GM19328 (cell line): Measurements from ENCODE around the gene FHIP2A.
"Not testable (repeated sequence)": the region's sequence is repeated elsewhere in the genome, so short reads cannot be mapped to it uniquely, and the experiment has no call there.

Experiments used
- ATAC-seq: cut with Tn5 transposase; IDR thresholded peaks from one replicate; pipeline ENCODE4 v1.9.1; 2021; ENCODE audit warnings: mild to moderate bottlenecking, moderate library complexity; ENCODE audit not compliant: unreplicated experiment

FHIP2A gene

GRCh38 chr10:114856544-114857287 lies 35.1 kb downstream of the FHIP2A start:
- ATAC-seq, result no peak

DNA sequence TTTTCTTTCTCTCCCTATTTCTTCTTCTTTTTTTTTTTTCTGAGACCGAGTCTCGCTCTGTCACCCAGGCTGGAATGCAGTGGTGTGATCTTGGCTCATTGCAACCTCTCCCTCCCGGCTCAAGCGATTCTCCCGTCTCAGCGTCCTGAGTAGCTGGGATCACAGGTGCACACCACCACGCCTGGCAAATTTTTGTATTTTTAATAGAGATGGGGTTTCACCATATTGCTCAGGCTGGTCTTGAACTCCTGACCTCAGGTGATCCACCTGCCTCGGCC lies 35.6 kb downstream of the FHIP2A start:
- not testable (repeated sequence) for ATAC-seq

- ATAC-seq, result no peak
Measured at GRCh38 chr10:114857922-114858629, 36.5 kb downstream of the FHIP2A start.

DNA sequence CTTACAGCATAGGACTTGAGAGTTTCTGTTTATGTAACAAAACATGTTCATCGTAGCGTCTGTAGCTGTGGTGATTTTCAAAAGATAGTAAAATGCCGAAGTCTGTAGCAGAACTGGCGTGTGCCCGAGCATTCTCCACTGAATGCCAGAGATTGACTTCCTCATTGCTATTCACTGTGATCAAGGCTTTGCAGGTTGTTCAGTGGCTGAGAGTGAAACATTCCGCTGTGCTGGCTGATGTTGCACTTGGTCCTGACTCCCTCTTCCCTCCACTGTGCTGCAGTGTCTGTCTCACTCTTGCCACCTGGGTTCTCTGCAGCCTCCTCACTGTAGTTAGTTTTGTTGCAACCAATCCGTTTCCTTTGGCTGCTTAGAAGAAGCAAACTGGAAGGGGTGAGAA lies 37.6 kb downstream of the FHIP2A start:
- ATAC-seq, result no peak

DNA sequence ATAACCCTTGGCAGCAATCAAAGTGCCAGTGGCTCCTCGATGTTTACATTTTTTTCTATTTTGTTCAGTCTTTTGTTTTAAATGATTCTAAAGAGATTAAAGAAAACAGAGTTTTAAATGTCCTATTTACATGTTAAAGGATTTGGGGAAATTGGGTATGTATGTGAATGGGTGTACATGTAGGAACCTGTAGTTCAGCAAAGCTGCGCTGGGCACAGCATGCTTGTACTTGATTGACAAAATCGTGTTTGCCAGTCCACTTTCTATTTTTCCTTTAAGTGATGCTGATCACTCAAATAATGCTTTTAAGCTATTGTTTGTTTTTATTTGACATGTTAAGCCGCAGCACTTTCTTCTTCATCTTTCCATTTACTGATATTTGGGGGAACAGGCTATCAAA lies 40.9 kb downstream of the FHIP2A start:
- ATAC-seq, result no peak

DNA sequence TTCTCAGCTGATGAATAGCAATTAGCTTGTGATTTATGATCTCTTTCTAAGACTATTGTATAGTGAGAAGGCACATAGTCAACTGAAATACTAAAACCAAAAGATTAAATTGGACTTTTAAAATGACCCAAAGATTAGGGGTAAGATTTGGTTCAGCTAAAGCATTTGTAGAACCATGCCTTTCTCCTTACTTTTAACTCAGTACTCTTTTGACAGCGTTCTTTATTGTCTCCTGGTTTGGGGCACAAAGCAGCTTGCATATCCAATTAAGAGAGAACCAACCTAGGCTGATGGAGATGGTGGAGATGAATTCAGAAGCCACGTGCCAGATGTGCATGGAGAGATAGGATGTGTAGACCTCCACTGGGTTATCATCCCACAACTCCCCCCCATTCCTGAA lies 45.8 kb downstream of the FHIP2A start:
- no peak for ATAC-seq

GRCh38 chr10:114868870-114869519 lies 47.4 kb downstream of the FHIP2A start:
- no peak for ATAC-seq

DNA sequence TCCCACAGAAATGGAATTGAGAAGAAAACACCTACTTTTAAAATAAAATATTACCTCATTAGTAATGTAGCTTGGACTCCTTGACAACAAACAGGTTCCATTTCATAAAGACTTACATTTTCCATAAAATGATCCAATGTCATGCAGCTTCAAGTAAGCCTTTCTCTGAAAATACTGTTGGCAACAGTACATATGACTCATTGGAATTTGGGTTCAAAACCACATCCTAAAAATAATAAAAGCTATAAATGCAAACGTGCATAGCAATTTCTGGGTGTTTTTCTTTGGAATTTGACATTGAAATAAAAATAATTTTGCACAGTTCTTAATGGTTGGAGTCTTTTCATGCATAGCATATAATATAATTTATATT lies 47.9 kb downstream of the FHIP2A start:
- ATAC-seq, result no peak

GRCh38 chr10:114870486-114870885 lies 48.9 kb downstream of the FHIP2A start:
- ATAC-seq, result no peak

GRCh38 chr10:114871379-114871778 lies 49.8 kb downstream of the FHIP2A start:
- ATAC-seq, result no peak
